ENCODE data around the gene MECP2.
"Not testable (repeated sequence)": the region's sequence is repeated elsewhere in the genome, so short reads cannot be mapped to it uniquely, and the experiment has no call there.

Gene MECP2

DNA sequence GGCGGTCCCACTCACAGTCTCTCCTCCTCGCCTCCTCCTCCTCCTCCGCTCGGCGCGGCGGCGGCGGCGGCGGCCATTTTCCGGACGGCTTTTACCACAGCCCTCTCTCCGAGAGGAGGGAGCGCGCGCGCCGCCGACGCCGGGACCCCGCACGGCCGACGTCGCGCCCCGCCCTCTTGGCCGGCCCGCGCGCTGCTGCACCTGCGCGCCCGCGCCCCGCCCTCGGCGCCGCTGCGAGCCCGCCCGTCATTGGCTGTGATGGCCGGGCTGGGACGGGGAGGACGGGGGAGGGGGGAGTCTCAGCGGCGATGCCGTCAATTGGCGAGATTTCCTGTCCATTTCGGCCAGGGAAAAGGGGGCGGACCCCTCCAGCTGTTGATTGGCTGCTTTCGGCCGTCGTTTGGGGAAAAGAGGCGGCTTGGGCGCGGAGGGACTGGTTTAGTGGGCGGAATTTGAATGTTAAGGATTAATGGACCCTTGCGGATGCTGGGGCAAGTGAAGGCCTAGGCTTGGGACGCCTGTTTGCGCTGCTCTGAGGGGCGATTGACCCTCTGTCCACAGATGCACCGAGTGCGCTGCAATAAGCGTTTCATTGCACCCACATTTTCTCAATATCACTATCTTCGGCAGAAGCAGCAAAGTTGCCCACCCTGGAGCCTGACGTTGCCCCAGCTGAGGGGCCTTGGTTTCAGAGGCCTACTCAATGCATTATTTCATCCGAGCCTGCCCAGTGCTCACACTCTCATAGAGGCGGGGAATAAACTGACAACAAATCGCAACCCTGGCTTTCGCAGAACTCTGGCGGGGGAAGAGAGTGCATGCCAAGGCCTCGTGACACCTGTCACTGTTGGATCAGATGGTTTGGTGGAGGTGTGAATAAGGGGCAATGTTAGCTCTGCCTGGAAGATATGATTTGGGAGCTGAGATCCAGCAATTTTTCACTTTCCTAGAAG lies at the start of gene MECP2:
TSS of gene MECP2 (minus strand) at position 129 of the 953 bp plus-strand sequence.
- DNase-seq (ENCODE audit: extremely low read depth, low read depth) = peak; percentile 72
- no peak for TF ChIP-seq CTCF (IDR thresholded peaks at IDR 0.05; ENCODE audit: low read depth, low read length)

DNA sequence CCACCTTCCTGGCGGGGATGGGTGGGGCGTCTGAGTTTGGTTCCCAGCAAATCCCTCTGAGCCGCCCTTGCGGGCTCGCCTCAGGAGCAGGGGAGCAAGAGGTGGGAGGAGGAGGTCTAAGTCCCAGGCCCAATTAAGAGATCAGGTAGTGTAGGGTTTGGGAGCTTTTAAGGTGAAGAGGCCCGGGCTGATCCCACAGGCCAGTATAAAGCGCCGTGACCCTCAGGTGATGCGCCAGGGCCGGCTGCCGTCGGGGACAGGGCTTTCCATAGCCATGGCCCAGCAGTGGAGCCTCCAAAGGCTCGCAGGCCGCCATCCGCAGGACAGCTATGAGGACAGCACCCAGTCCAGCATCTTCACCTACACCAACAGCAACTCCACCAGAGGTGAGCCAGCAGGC lies 46.5 kb upstream of the MECP2 start, which contains the start of gene OPN1LW:
TSS of gene OPN1LW (plus strand) at position 234 of the 400 bp plus-strand sequence. CDS start at position 275, 41 bp downstream.
- not testable (repeated sequence) for DNase-seq (ENCODE audit: extremely low read depth, low read depth)

DNA sequence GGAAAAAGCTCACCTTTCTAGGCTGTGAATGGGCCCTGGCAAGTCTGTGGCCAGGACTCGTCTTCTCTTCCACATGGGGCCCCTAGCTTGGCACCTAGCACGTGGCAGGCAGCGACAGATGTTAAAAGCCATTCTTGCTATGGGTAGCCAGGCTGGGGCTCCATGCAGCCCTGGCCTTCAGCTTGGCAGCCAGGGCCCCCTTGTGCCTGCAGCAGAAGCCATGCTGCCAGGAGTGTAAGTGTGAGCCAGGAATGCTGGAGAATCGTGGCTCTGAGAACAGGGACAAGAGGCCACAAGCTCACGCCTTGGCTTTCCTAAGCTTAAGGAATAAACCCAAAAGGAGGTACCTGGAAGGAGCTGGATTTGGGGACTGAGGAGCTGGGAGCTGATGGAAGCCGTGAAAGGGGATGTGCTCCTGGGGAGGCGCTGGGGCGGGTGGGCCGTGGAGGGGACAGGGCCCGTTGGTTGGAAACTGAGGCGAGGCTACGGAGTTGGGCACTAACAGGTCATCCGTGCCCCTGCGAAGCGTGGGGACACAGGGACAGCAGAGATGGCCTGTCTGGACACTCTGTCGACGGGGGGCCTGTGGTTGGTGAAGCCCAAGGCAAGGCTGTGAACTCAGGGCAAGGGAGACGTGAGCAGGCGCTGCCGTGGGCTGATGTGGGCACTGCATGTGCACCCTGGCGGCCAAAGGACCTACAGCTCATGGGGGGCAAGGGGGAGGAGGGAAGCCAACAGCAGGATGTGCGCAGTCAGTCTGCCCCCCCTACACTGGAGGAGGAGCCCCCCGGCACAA lies 45.6 kb upstream of the MECP2 start:
- DNase-seq (ENCODE audit: extremely low read depth, low read depth) = no peak
- TF ChIP-seq CTCF (IDR thresholded peaks at IDR 0.05; ENCODE audit: low read depth, low read length) = no peak

- TF ChIP-seq CTCF (IDR thresholded peaks at IDR 0.05; ENCODE audit: low read depth, low read length) = no peak
Observed at GRCh38 chrX:154142386-154142785, 44.9 kb upstream of the MECP2 start.

GRCh38 chrX:154140742-154141141 lies 43.2 kb upstream of the MECP2 start:
- DNase-seq (ENCODE audit: extremely low read depth, low read depth) = no peak
- TF ChIP-seq CTCF (IDR thresholded peaks at IDR 0.05; ENCODE audit: low read depth, low read length) = no peak

More at GRCh38 chrX:154142386-154142785, 44.9 kb upstream of the MECP2 start:
- DNase-seq (ENCODE audit: extremely low read depth, low read depth) = no peak

DNA sequence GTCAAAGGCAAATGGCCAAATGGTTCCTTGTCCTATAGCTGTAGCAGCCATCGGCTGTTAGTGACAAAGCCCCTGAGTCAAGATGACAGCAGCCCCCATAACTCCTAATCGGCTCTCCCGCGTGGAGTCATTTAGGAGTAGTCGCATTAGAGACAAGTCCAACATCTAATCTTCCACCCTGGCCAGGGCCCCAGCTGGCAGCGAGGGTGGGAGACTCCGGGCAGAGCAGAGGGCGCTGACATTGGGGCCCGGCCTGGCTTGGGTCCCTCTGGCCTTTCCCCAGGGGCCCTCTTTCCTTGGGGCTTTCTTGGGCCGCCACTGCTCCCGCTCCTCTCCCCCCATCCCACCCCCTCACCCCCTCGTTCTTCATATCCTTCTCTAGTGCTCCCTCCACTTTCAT lies 42.7 kb upstream of the MECP2 start:
- DNase-seq (ENCODE audit: extremely low read depth, low read depth) = no peak
- no peak for TF ChIP-seq CTCF (IDR thresholded peaks at IDR 0.05; ENCODE audit: low read depth, low read length)

GRCh38 chrX:154138857-154139256 lies 41.3 kb upstream of the MECP2 start:
- no peak for TF ChIP-seq CTCF (IDR thresholded peaks at IDR 0.05; ENCODE audit: low read depth, low read length)
- no peak for DNase-seq (ENCODE audit: extremely low read depth, low read depth)
